ENCODE data around the gene MAGEA2B.
"Not testable (repeated sequence)": the region's sequence is repeated elsewhere in the genome, so short reads cannot be mapped to it uniquely, and the experiment has no call there.

Gene MAGEA2B, protein sequence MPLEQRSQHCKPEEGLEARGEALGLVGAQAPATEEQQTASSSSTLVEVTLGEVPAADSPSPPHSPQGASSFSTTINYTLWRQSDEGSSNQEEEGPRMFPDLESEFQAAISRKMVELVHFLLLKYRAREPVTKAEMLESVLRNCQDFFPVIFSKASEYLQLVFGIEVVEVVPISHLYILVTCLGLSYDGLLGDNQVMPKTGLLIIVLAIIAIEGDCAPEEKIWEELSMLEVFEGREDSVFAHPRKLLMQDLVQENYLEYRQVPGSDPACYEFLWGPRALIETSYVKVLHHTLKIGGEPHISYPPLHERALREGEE

DNA sequence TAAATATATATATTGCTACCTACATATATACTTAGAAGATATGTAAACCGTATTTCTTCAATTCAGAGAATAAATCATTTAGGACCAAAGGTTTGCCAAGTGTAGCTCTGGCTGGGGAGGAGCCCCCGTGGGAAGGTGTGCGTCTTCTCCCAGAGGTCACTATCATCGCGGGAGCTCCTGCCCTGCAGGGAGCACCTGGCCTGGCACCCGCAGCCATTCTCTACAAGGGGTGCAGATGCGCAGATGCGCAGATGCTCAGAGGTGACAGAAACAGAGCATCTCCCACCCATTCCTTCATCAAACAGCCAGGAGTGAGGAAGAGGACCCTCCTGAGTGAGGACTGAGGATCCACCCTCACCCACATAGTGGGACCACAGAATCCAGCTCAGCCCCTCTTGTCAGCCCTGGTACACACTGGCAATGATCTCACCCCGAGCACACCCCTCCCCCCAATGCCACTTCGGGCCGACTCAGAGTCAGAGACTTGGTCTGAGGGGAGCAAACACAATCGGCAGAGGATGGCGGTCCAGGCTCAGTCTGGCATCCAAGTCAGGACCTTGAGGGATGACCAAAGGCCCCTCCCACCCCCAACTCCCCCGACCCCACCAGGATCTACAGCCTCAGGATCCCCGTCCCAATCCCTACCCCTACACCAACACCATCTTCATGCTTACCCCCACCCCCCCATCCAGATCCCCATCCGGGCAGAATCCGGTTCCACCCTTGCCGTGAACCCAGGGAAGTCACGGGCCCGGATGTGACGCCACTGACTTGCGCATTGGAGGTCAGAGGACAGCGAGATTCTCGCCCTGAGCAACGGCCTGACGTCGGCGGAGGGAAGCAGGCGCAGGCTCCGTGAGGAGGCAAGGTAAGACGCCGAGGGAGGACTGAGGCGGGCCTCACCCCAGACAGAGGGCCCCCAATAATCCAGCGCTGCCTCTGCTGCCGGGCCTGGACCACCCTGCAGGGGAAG, at the start of gene MAGEA2B:
Gene MAGEA2B, plus strand, starts transcription at position 814 of the 973 bp plus-strand sequence. CDS start 2,479 bp downstream, outside the sequence.
- not testable (repeated sequence) for DNase-seq

DNA sequence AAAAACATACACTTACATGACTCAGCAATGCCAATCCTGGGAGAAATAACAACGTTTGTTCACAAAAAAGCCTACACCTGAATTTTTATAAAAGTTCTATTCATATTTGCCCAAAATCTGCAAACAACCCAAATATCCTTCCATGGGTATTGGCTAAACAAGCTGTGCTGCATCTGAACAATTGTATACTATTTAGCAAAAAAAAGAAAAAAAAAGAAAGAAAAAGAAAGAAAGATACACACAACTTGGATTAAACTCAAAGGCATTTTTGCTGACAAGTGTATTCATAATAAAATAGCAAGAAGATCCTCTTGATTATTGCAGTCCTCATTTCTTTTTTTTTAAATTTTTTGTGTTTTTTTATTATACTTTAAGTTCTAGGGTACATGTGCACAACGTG, 40.3 kb upstream of the MAGEA2B start:
- DNase-seq, result no peak

DNA sequence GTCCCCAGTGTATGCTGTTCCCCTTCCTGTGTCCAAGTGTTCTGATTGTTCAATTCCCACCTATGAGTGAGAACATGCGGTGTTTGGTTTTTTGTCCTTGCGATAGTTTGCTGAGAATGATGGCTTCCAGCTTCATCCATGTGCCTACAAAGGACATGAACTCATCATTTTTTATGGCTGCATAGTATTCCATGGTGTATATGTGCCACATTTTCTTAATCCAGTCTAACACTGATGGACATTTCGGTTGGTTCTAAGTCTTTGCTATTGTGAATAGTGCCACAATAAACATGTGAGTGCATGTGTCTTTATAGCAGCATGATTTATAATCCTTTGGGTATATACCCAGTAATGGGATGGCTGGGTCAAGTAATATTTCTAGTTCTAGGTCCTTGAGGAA, 39.8 kb upstream of the MAGEA2B start:
- DNase-seq, result not testable (repeated sequence)

DNA sequence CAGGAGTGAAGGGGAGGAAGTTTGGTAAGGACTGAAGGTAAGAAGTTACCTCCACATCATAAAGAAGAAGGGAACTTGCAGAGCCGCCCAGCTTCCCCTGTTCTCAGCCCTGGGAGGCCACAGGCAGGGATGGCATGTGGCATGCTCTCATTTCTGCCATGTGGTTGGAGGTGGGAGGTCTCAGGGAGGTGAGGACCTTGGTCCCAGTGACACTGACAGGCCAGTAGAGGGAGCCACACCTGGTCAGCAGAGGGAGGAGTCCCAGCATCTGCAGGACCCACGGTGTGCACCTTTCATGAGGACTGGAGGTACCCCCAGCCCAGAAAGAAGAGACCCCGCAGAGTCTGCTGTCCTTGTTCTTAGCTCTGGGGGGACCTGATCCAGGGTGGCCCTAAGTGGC, 33.4 kb upstream of the MAGEA2B start:
- not testable (repeated sequence) for DNase-seq

DNA sequence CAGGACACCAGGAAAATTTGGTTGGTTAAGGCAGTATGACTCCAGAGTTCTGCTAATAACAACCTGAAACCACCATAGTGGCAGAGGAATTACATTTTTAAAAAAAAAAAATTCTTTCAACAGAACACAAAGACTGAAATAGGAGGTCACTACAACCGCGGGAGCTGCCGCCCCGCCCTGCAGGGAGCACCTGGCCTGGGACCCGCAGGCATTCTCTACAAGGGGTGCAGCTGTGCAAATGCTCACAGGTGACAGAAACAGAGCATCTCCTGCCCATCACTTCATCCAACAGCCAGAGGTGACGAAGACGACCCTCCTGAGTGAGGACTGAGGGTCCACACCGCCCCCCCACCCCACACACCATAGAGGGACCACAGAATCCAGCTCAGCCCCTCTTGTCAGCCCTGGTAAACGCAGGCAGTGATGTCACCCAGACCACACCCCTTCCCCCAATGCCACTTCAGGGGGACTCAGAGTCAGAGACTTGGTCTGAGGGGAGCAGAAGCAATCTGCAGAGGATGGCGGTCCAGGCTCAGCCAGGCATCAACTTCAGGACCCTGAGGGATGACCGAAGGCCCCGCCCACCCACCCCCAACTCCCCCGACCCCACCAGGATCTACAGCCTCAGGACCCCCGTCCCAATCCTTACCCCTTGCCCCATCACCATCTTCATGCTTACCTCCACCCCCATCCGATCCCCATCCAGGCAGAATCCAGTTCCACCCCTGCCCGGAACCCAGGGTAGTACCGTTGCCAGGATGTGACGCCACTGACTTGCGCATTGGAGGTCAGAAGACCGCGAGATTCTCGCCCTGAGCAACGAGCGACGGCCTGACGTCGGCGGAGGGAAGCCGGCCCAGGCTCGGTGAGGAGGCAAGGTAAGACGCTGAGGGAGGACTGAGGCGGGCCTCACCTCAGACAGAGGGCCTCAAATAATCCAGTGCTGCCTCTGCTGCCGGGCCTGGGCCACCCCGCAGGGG, 16.2 kb upstream of the MAGEA2B start, which contains the start of gene MAGEA3:
Gene MAGEA3, plus strand, starts transcription at position 843 of the 980 bp plus-strand sequence. CDS start 2,039 bp downstream, outside the sequence.
- not testable (repeated sequence) for DNase-seq

DNA sequence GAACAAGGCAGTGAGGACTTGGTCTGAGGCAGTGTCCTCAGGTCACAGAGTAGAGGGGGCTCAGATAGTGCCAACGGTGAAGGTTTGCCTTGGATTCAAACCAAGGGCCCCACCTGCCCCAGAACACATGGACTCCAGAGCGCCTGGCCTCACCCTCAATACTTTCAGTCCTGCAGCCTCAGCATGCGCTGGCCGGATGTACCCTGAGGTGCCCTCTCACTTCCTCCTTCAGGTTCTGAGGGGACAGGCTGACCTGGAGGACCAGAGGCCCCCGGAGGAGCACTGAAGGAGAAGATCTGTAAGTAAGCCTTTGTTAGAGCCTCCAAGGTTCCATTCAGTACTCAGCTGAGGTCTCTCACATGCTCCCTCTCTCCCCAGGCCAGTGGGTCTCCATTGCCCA, 14.0 kb upstream of the MAGEA2B start:
- DNase-seq, result not testable (repeated sequence)

DNA sequence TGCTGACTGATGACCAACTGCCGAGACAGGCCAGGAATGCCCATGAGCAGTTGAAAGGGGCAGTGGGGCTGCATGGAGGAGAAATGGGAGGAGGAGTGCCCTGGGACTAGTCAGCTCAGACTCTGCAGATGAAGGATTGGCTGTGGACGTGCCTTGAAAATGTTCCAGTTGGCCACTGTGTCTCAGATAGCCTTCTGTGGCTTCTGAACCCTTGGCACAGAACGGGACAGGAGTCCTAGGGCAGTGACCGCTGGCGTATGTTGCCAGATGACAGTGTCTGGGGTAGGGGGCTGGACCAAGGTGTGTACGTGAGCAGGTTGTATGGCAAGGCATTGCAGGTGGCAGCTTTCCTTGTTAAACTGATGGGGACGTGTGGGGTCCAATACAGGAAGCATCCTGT, 7.9 kb upstream of the MAGEA2B start:
- DNase-seq, result not testable (repeated sequence)

DNA sequence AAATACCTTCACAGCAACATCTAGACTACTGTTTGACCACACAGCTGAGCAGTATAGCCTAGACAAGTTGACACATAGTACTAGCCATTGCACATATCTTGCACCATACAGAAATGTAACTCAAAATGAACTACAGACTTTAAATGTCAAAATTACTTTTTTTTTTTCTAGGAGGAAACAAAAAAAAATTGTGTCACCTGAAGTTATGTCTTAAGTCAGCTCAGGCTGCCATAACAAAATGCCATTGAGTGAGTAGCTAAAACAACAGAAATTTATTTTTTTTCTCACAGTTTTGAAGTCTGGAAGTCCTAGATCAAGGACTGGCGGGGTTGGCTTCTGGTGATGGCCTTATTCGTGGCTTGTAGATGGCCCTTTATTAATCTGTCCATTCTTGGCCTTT, 5.3 kb upstream of the MAGEA2B start, which contains the start of gene CSAG2:
Gene CSAG2, minus strand, starts transcription at position 101 of the 400 bp plus-strand sequence. CDS start 161 bp downstream, outside the sequence.
- DNase-seq, result not testable (repeated sequence)

DNA sequence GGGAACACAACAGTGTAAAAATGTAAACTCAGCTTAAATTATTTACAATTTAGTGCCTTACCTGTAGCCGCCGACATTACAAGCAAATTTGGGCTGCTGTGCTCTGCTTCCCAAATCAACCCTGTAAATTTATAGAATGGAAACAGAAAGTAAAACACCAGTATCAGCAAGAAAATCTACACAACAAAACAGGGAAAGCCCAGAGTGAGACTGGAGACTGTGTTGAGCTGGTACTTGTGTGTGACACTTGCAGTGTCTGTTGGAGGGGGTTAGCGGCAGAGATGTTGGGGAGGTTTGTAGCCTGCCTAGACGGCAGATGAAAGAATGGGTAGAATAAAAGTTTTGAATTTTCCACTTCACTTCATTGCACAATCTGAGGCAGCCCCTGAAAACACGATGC, 1.2 kb upstream of the MAGEA2B start:
- not testable (repeated sequence) for DNase-seq

DNA sequence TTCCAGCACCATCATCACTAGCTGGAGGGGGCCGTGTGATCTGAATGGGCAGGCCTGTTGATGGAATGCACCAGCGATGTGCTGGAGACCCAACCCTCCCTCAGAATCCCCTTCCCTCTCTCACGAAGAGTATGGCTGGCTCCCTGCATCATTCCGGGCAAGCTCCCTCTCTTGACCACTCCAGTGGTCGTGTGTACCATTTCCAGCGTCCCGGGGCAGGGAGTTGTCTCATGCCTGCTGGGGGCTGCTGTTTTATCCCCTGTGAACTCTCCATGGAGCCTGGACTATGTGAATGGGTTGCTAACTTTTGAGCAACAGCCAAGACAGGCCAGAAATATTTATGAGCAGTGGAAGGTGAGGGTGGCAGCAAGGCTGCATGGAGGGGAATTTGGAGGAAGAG, 11.0 kb downstream of the MAGEA2B start:
- DNase-seq, result no peak

DNA sequence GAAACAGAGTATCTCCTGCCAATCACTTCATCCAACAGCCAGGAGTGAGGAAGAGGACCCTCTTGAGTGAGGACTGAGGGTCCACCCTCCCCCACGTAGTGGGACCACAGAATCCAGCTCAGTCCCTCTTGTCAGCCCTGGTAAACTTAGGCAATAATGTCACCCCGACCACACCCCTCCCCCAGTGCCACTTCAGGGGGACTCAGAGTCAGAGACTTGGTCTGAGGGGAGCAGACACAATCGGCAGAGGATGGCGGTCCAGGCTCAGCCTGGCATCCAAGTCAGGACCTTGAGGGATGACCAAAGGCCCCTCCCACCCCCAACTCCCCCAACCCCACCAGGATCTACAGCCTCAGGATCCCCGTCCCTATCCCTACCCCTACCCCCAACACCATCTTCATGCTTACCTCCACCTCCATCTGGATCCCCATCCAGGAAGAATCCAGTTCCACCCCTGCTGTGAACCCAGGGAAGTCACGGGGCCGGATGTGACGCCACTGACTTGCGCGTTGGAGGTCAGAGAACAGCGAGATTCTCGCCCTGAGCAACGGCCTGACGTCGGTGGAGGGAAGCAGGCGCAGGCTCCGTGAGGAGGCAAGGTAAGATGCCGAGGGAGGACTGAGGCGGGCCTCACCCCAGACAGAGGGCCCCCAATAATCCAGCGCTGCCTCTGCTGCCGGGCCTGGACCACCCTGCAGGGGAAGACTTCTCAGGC, 19.0 kb downstream of the MAGEA2B start, which contains the start of the genes CSAG1 and MAGEA12:
Gene CSAG1, minus strand, starts transcription at position 461 of the 715 bp plus-strand sequence. CDS start 1,261 bp downstream, outside the sequence.
Gene MAGEA12, plus strand, starts transcription at position 497 of the 715 bp plus-strand sequence. CDS start 2,405 bp downstream, outside the sequence.
- DNase-seq, result no peak

DNA sequence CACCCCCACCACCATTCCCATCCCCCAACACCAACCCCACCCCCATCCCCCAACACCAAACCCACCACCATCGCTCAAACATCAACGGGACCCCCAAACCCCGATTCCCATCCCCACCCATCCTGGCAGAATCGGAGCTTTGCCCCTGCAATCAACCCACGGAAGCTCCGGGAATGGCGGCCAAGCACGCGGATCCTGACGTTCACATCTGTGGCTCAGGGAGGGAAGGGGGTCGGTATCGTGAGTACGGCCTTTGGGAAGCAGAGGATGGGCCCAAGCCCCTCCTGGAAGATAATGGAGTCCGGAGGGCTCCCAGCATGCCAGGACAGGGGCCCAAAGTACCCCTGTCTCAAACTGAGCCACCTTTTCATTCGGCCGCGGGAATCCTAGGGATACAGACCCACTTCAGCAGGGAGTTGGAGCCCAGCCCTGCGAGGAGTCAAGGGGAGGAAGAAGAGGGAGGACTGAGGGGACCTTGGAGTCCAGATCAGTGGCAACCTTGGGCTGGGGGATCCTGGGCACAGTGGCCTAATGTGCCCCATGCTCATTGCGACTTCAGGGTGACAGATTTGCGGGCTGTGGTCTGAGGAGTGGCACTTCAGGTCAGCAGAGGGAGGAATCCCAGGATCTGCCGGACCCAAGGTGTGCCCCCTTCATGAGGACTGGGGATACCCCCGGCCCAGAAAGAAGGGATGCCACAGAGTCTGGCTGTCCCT, 19.9 kb downstream of the MAGEA2B start:
- DNase-seq, result not testable (repeated sequence)

DNA sequence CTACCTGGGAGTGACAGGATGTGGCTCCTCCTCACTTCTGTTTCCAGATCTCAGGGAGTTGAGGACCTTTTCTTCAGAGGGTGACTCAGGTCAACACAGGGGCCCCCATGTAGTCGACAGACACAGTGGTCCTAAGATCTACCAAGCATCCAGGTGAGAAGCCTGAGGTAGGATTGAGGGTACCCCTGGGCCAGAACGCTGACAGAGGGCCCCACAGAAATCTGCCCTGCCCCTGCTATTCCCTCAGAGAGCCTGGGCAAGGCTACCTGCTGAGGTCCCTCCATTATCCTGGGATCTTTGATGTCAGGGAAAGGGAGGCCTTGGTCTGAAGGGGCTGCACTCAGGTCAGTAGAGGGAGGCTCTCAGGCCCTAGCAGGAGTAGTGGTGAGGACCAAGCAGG, 20.7 kb downstream of the MAGEA2B start:
- DNase-seq, result no peak

DNA sequence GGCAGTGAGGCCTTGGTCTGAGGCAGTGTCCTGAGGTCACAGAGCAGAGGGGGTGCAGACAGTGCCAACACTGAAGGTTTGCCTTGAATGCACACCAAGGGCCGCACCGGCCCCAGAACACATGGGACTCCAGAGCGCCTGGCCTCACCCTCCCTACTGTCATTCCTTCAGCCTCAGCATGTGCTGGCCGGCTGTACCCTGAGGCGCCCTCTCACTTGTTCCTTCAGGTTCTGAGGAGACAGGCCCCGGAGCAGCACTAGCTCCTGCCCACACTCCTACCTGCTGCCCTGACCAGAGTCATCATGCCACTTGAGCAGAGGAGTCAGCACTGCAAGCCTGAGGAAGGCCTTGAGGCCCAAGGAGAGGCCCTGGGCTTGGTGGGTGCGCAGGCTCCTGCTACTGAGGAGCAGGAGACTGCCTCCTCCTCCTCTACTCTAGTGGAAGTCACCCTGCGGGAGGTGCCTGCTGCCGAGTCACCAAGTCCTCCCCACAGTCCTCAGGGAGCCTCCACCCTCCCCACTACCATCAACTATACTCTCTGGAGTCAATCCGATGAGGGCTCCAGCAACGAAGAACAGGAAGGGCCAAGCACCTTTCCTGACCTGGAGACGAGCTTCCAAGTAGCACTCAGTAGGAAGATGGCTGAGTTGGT, 21.6 kb downstream of the MAGEA2B start:
- DNase-seq, result no peak

DNA sequence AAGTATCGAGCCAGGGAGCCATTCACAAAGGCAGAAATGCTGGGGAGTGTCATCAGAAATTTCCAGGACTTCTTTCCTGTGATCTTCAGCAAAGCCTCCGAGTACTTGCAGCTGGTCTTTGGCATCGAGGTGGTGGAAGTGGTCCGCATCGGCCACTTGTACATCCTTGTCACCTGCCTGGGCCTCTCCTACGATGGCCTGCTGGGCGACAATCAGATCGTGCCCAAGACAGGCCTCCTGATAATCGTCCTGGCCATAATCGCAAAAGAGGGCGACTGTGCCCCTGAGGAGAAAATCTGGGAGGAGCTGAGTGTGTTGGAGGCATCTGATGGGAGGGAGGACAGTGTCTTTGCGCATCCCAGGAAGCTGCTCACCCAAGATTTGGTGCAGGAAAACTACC, 22.1 kb downstream of the MAGEA2B start:
- not testable (repeated sequence) for DNase-seq

DNA sequence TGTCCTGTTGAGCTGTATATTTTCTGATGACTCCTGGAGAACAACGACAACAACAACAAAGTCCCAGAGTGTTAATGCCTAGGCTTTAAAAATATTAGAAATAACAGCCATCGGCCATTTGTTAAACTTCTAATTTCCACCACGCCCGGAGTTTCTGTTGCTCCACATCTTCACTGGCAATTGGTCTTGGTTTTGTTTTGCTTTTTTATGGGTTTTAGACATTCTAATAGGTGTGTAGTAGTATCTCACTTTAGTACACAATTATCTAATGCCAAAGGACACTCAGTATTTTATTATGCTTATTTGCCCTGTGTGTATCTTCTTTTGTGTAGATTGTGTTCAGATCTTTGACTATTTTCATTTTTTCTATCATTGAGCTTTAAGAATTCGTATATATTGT, 24.1 kb downstream of the MAGEA2B start:
- no peak for DNase-seq

DNA sequence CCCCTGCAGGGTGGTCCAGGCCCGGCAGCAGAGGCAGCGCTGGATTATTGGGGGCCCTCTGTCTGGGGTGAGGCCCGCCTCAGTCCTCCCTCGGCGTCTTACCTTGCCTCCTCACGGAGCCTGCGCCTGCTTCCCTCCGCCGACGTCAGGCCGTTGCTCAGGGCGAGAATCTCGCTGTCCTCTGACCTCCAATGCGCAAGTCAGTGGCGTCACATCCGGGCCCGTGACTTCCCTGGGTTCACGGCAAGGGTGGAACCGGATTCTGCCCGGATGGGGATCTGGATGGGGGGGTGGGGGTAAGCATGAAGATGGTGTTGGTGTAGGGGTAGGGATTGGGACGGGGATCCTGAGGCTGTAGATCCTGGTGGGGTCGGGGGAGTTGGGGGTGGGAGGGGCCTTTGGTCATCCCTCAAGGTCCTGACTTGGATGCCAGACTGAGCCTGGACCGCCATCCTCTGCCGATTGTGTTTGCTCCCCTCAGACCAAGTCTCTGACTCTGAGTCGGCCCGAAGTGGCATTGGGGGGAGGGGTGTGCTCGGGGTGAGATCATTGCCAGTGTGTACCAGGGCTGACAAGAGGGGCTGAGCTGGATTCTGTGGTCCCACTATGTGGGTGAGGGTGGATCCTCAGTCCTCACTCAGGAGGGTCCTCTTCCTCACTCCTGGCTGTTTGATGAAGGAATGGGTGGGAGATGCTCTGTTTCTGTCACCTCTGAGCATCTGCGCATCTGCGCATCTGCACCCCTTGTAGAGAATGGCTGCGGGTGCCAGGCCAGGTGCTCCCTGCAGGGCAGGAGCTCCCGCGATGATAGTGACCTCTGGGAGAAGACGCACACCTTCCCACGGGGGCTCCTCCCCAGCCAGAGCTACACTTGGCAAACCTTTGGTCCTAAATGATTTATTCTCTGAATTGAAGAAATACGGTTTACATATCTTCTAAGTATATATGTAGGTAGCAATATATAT, 39.5 kb downstream of the MAGEA2B start, which contains the start of gene MAGEA2:
Gene MAGEA2, minus strand, starts transcription at position 157 of the 965 bp plus-strand sequence. CDS start 2,479 bp downstream, outside the sequence.
- DNase-seq, result not testable (repeated sequence)

DNA sequence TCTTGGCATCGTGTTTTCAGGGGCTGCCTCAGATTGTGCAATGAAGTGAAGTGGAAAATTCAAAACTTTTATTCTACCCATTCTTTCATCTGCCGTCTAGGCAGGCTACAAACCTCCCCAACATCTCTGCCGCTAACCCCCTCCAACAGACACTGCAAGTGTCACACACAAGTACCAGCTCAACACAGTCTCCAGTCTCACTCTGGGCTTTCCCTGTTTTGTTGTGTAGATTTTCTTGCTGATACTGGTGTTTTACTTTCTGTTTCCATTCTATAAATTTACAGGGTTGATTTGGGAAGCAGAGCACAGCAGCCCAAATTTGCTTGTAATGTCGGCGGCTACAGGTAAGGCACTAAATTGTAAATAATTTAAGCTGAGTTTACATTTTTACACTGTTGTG, 40.4 kb downstream of the MAGEA2B start:
- not testable (repeated sequence) for DNase-seq
